Mucosa of descending colon (tissue), 3 donors: ENCODE measurements around the gene ZNF556. TPM values are rescaled to one million over a fixed set of nuclear protein-coding genes. Genes with fewer than 3 reads are reported as not detected.
A peak's percentile ranks its signal among the peaks of the same experiment; 100 is the strongest.

Experiments used
- ATAC-seq: fragments of 200-7000 bp; cut with Tn5 transposase; one replicate; pipeline ENCODE4 v1.9.1; 2020; ENCODE audit warnings: mild to moderate bottlenecking, moderate library complexity
- DNase-seq, 3 donors: peaks; one replicate each; pipeline ENCODE4 v3.0.0-alpha.2; 2020
- H3K36me3 ChIP-seq: fragments of 200-600 bp; one replicate; pipeline ENCODE4 v1.8.0; 2021; ENCODE audit warnings: low read depth, mild to moderate bottlenecking
- H3K4me1 ChIP-seq: fragments of 200-600 bp; one replicate; pipeline ENCODE4 v1.8.0; 2021; ENCODE audit warnings: low read depth, mild to moderate bottlenecking
- H3K4me3 ChIP-seq: fragments of 200-600 bp; one replicate; pipeline ENCODE4 v1.8.0; 2021; ENCODE audit warnings: mild to moderate bottlenecking
- H3K9me3 ChIP-seq: fragments of 200-600 bp; one replicate; pipeline ENCODE4 v1.8.0; 2021; ENCODE audit warnings: mild to moderate bottlenecking
- intact Hi-C, 2 donors: fragments of 100-400 bp; cut with DNase I in 1 of 2; cut with micrococcal nuclease in 1 of 2; formaldehyde crosslinking; loops; one replicate each; pipeline versions ENCODE4 v1.11.0 to v1.11.1; 2022; cut with DNase I, micrococcal nuclease
- total RNA-seq, 3 donors: library from RNA; stranded (reverse); fragmentation: NEBNext Ultra II Directional in 2 of 3; extraction: Animal tissue kit (Norgen Biotek cat#: 25700) in 2 of 3; gene quantifications; one replicate each; pipeline versions ENCODE4 v1.2.1 to v1.2.4, GENCODE V29; 2021 to 2023
- TF ChIP-seq, protein P1 (sequence below): fragments of 200-600 bp; IDR thresholded peaks from one replicate; pipeline ENCODE4 v1.8.0; 2022; ENCODE audit warnings: antibody characterized with exemption, mild to moderate bottlenecking
- donor health status: DM: no; HTN: no; CAD: no; lungs with moderate emphysema.
- donor health status: DM: no; HTN: no; CAD: no.
- donor health status: DM: no; HTN: yes; CAD: no.

ZNF556 gene
- total RNA-seq, 3 donors from 2014 or later = 0.29 TPM; not detected in 2

DNA sequence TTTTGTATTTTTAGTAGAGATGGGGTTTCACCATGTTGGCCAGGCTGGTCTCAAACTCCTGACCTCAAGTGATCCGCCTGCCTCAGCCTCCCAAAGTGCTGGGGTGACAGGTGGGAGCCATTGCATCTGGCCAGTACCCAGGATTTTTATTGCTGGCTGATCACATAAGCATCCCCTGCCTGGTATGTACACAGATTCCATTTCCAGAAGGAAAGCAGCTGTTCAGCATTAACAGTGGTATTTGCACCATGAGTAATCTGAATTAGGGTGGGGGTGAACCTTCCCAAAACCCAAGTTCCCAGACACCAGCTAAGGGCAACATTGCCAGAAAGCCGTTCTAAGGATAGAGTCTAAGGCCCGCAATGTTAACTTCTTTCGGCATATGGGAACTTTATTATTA is 18.5 kb upstream of the ZNF556 start:
- peak; percentile 35 for ATAC-seq
- peaks cover 48% of the 10 kb centered on the region for H3K9me3 ChIP-seq

DNA sequence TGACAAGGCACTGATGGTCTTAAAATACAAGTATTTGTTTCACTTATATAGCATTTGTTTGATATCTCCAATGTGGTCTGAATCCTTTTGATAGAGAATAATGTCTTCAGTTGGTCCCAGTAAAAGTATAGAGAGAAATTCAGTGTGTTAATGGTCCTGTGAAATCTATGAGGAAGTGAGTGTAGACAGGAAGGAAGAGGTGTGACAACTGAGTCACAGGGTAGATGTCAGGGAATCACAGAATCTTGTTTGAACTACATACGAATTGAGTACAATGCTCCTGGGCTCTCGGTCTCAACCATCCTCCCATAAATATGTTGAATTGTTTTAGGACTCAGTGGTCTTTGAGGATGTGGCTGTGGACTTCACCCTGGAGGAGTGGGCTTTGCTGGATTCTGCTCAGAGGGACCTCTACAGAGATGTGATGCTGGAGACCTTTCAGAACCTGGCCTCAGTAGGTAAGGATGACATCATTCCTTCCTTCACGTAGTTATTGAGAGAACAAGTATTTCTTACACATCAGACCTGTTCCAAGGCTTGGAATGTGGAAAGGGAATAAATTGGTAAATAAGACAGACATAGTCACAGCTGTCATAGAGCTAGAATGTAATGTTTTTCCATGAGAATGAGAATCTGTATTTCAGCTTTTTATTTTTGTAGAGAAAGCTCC is 16.7 kb upstream of the ZNF556 start:
- Histone ChIP-seq H3K4me1 (no peaks in the 10 kb centered on the region), H3K9me3 (peaks cover 64% of the 10 kb centered on the region), H3K4me3 (no peak overlapping the region), H3K36me3 (peaks cover 15% of the 10 kb centered on the region)
- ATAC-seq = no peak
- DNase-seq = no peak
- intact Hi-C loops = no loop called here
- TF ChIP-seq, protein P1, sequence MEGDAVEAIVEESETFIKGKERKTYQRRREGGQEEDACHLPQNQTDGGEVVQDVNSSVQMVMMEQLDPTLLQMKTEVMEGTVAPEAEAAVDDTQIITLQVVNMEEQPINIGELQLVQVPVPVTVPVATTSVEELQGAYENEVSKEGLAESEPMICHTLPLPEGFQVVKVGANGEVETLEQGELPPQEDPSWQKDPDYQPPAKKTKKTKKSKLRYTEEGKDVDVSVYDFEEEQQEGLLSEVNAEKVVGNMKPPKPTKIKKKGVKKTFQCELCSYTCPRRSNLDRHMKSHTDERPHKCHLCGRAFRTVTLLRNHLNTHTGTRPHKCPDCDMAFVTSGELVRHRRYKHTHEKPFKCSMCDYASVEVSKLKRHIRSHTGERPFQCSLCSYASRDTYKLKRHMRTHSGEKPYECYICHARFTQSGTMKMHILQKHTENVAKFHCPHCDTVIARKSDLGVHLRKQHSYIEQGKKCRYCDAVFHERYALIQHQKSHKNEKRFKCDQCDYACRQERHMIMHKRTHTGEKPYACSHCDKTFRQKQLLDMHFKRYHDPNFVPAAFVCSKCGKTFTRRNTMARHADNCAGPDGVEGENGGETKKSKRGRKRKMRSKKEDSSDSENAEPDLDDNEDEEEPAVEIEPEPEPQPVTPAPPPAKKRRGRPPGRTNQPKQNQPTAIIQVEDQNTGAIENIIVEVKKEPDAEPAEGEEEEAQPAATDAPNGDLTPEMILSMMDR = no peak

More for the DNA sequence above, 18.5 kb upstream of the ZNF556 start:
- no peak for DNase-seq
- intact Hi-C loops = no loop called here
- Histone ChIP-seq H3K36me3 (peaks cover 15% of the 10 kb centered on the region), H3K4me3 (no peak overlapping the region), H3K4me1 (no peaks in the 10 kb centered on the region)
- TF ChIP-seq, protein P1 = no peak

DNA sequence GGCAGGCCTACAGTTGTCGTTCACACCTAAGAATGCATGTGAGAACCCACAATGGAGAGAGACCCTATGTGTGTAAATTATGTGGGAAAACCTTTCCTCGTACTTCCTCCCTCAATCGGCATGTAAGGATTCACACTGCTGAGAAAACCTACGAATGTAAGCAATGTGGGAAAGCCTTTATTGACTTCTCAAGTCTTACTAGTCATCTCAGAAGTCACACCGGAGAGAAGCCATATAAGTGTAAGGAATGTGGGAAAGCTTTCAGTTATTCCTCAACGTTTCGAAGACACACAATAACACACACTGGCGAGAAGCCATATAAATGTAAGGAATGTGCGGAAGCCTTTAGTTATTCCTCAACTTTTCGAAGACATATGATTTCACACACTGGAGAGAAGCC is 14.5 kb upstream of the ZNF556 start:
- Histone ChIP-seq H3K4me1 (no peaks in the 10 kb centered on the region), H3K4me3 (no peak overlapping the region), H3K9me3 (peaks cover 82% of the 10 kb centered on the region), H3K36me3 (peaks cover 15% of the 10 kb centered on the region)
- intact Hi-C loops = no loop called here
- DNase-seq = no peak
- ATAC-seq = no peak
- TF ChIP-seq, protein P1 = no peak

DNA sequence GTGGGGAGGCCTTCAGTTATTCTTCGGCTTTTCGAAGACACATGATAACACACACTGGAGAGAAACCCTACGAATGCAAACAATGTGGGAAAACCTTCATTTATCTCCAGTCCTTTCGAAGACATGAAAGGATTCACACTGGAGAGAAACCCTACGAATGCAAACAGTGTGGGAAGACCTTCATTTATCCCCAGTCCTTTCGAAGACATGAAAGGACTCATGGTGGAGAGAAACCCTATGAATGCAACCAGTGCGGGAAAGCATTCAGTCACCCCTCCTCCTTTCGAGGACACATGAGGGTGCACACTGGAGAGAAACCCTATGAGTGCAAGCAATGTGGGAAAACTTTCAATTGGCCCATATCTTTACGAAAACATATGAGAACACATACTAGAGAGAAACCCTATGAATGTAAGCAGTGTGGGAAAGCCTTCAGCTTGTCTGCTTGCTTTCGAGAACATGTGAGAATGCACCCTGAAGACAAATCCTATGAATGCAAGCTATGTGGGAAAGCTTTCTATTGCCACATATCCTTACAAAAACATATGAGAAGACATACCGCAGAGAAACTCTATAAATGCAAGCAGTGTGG is 14.0 kb upstream of the ZNF556 start:
- intact Hi-C loops = no loop called here
- no peaks in the 10 kb centered on the region for H3K4me1 ChIP-seq
- ATAC-seq (no peak), DNase-seq (no peak)
- H3K4me3 ChIP-seq = no peak overlapping the region
- H3K36me3 ChIP-seq = peaks cover 15% of the 10 kb centered on the region
- TF ChIP-seq, protein P1 = no peak
- peaks cover 85% of the 10 kb centered on the region for H3K9me3 ChIP-seq

DNA sequence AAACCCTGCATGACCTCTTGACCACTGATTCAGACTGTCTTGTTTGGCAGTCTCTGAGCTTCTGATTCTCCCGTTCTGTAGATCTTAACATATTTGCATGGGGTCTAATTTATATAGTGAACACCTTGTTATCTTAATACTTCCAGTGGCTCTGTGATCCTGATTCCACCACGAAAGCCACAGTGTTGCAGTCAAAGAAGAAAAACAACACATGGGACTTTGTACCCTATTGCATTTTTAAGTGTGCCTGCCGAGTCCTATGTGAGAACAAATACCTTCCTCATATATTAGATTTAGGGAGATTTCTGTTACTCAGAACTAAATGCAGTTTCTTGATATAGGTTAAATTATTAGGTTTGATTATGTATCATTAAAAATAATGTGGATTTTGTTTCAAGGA is 12.3 kb upstream of the ZNF556 start:
- H3K36me3 ChIP-seq = peaks cover 15% of the 10 kb centered on the region
- peaks cover 88% of the 10 kb centered on the region for H3K9me3 ChIP-seq
- no peak overlapping the region for H3K4me3 ChIP-seq
- no peaks in the 10 kb centered on the region for H3K4me1 ChIP-seq
- TF ChIP-seq, protein P1 = no peak
- ATAC-seq (no peak), DNase-seq (no peak)
- intact Hi-C loops = no loop called here
